ENCODE data around the gene EIF4A2. TPM values are rescaled to one million over a fixed set of nuclear protein-coding genes. Genes with fewer than 3 reads are reported as not detected.

EIF4A2 gene
- total RNA-seq, 2 experiments from 2014 or later = 446 to 480 TPM

- H3K9me3 Mint-ChIP-seq = peaks cover 1% of the 10 kb centered on the region
- H3K36me3 Mint-ChIP-seq = peaks cover 2% of the 10 kb centered on the region
- DNase-seq = peak; percentile 83
- H3K4me3 Mint-ChIP-seq = peak overlapping the region; percentile 85
- peaks cover 12% of the 10 kb centered on the region for H3K4me1 Mint-ChIP-seq
- peak overlapping the region; percentile 92 for H3K27ac Mint-ChIP-seq
- H3K27me3 Mint-ChIP-seq = no peaks in the 10 kb centered on the region
Measured at GRCh38 chr3:186772701-186773417, 10.5 kb upstream of the EIF4A2 start.

DNA sequence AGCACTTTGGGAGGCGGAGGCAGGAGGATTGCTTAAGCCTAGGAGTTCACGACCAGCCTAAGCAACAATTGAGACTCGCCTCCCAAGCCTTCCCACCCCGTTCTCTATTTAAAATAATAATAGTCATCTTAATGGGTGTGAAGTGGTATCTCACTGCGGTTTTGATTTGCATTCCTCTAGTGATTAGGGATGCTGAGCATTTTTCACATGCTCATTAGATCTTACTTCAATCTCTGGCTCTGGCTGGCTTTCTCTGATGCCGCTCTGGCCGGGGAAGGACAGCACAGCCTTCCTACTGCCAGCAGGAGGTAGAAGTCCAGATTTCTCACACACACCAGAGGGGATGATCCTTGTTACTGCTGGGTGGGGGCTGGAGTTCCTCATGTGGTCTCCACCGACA is 7.4 kb upstream of the EIF4A2 start:
- Mint-ChIP-seq H3K36me3 (peaks cover 2% of the 10 kb centered on the region), H3K9me3 (peaks cover 1% of the 10 kb centered on the region), H3K4me3 (no peak overlapping the region), H3K27me3 (no peaks in the 10 kb centered on the region), H3K27ac (no peak overlapping the region), H3K4me1 (peaks cover 12% of the 10 kb centered on the region)
- no peak for DNase-seq

DNA sequence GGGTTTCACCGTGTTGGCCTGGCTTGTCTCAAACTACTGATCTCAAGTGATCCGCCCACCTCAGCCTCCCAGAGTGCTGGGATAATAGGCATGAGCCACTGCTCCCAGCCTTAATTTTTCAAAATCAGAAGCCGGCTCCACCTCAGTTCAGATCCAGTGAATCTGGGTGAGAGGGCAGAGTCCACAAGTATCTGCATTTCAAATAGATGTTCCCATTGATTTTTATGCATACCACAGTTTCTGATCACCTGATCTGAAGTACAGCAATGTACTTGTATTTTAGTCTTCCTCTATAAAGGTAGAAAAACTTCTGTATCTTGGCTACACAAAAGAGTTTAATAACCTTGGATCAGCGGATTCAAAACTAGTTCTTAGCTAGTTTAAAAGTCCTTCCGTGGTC is 4.2 kb upstream of the EIF4A2 start:
- Mint-ChIP-seq H3K9me3 (peaks cover 2% of the 10 kb centered on the region), H3K27me3 (peaks cover 8% of the 10 kb centered on the region), H3K4me1 (peaks cover 12% of the 10 kb centered on the region), H3K27ac (no peak overlapping the region), H3K4me3 (no peak overlapping the region), H3K36me3 (peaks cover 15% of the 10 kb centered on the region)
- no peak for DNase-seq

DNA sequence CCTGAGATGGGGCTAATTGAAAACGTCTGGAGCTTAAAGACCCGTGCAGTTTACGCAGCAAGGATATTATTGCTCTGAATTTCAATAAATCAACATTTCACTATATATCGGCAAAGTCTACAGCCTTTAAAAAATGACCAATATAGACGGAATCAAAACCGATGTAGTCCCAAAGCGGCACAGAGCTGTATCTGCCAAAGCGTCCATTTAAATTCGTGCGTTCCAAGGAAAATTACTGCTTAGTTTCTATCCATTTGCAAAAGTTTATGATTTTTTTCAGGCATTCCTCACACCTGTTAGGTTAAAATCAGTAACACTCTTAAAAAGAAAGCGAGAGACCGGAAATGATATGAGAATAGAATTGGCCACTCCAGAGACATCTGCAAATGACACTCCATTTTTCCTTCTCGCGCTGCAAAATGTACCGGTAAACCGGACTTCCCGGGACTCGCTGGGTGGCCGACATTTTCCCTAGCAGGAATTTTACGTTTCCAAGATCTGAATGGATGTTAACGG is 777 bp upstream of the EIF4A2 start:
- Mint-ChIP-seq H3K36me3 (peaks cover 49% of the 10 kb centered on the region), H3K4me3 (peak overlapping the region; percentile 100), H3K9me3 (peaks cover 2% of the 10 kb centered on the region), H3K4me1 (peaks cover 38% of the 10 kb centered on the region), H3K27ac (peak overlapping the region; percentile 100), H3K27me3 (peaks cover 23% of the 10 kb centered on the region)
- DNase-seq = no peak

- Mint-ChIP-seq H3K4me3 (peak overlapping the region; percentile 100), H3K4me1 (peaks cover 51% of the 10 kb centered on the region), H3K36me3 (peaks cover 62% of the 10 kb centered on the region), H3K9me3 (peaks cover 2% of the 10 kb centered on the region), H3K27me3 (peaks cover 31% of the 10 kb centered on the region), H3K27ac (peak overlapping the region; percentile 100)
- DNase-seq = peak; percentile 78
Measured at GRCh38 chr3:186783731-186784515, 546 bp downstream of the EIF4A2 start.

- peak overlapping the region; percentile 100 for H3K27ac Mint-ChIP-seq
- H3K4me1 Mint-ChIP-seq = peaks cover 55% of the 10 kb centered on the region
- peaks cover 2% of the 10 kb centered on the region for H3K9me3 Mint-ChIP-seq
- H3K4me3 Mint-ChIP-seq = peak overlapping the region; percentile 100
- peaks cover 69% of the 10 kb centered on the region for H3K36me3 Mint-ChIP-seq
- DNase-seq = no peak
- peaks cover 38% of the 10 kb centered on the region for H3K27me3 Mint-ChIP-seq
Measured at GRCh38 chr3:186784820-186785494, 1.6 kb downstream of the EIF4A2 start.

GRCh38 chr3:186785495-186786018 is 2.2 kb downstream of the EIF4A2 start:
- peak overlapping the region; percentile 100 for H3K27ac Mint-ChIP-seq
- peaks cover 2% of the 10 kb centered on the region for H3K9me3 Mint-ChIP-seq
- H3K4me1 Mint-ChIP-seq = peaks cover 55% of the 10 kb centered on the region
- peaks cover 42% of the 10 kb centered on the region for H3K27me3 Mint-ChIP-seq
- no peak for DNase-seq
- H3K36me3 Mint-ChIP-seq = peaks cover 74% of the 10 kb centered on the region
- H3K4me3 Mint-ChIP-seq = peak overlapping the region; percentile 100

- H3K36me3 Mint-ChIP-seq = peaks cover 77% of the 10 kb centered on the region
- peaks cover 56% of the 10 kb centered on the region for H3K4me1 Mint-ChIP-seq
- H3K4me3 Mint-ChIP-seq = peak overlapping the region; percentile 100
- H3K27me3 Mint-ChIP-seq = peaks cover 45% of the 10 kb centered on the region
- H3K27ac Mint-ChIP-seq = peak overlapping the region; percentile 100
- peaks cover 2% of the 10 kb centered on the region for H3K9me3 Mint-ChIP-seq
- DNase-seq = no peak
Measured at GRCh38 chr3:186786922-186787321, 3.5 kb downstream of the EIF4A2 start.

DNA sequence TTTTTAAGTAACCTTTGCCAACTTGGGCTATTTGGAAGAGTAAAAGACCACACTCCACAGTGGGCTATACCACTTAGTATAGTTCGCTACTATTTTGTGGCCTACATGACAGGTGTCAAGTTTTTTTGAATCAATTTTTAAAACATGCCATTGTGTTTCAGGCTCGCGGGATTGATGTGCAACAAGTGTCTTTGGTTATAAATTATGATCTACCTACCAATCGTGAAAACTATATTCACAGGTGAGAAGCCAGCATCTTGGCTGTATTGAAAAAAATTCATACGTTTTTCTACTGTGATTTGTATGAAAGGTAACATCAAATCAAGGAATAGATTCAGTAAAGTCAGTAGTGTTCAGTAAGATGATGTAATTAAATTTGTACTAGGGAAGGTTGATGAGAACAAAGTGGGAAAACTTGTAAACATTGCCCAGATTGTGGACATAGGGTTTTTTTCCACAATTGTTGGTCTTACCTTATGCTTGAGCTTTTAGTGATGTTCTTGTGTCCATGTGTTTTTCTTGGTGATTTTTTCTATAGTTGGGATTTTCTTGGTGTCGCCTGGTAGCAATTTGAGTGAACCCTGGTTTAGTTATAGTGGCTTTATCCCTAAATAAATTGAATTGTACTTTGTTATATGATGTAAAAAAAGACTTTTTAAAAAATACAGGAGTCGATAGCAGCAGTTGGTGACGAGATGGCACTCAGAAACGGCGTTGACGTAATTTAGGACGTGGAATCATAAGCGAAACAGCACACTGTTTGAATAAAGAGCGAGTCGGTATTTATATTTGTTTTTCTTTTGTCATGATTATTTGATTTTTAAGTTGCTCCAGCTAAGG is 4.5 kb downstream of the EIF4A2 start:
- peaks cover 45% of the 10 kb centered on the region for H3K27me3 Mint-ChIP-seq
- DNase-seq = no peak
- H3K4me1 Mint-ChIP-seq = peaks cover 50% of the 10 kb centered on the region
- H3K27ac Mint-ChIP-seq = peak overlapping the region; percentile 100
- H3K4me3 Mint-ChIP-seq = peak overlapping the region; percentile 100
- peaks cover 74% of the 10 kb centered on the region for H3K36me3 Mint-ChIP-seq
- H3K9me3 Mint-ChIP-seq = peaks cover 2% of the 10 kb centered on the region

- Mint-ChIP-seq H3K27ac (peak overlapping the region; percentile 100), H3K9me3 (no peaks in the 10 kb centered on the region), H3K27me3 (peaks cover 39% of the 10 kb centered on the region), H3K4me1 (peaks cover 46% of the 10 kb centered on the region), H3K36me3 (peaks cover 69% of the 10 kb centered on the region), H3K4me3 (peak overlapping the region; percentile 100)
- DNase-seq = no peak
Measured at GRCh38 chr3:186788482-186789370, 5.3 kb downstream of the EIF4A2 start.

DNA sequence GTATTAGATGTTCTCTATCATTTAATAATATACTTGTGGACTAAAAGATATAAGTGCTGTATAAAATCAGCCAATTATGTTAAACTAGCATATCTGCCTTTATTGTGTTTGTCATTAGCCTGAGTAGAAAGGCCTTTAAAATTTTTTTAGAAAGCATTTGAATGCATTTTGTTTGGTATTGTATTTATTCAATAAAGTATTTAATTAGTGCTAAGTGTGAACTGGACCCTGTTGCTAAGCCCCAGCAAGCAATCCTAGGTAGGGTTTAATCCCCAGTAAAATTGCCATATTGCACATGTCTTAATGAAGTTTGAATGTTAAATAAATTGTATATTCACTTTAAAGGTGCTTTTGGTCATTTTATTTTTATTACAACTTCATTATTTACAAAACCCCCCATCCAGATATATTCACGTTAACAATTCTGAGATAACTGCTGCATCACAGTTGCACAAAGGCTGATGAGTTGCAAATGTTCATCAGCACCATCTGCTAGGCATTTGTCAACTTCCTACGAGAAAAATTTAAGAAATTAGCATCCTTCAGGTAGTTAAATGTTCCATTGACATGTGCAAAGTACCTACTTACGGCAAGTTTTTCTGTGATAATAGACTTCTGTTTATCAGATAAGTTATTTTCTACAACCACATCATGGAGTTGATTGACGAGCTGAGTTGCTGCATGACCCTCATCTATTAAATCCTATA is 6.3 kb downstream of the EIF4A2 start:
- H3K36me3 Mint-ChIP-seq = peaks cover 67% of the 10 kb centered on the region
- H3K9me3 Mint-ChIP-seq = no peaks in the 10 kb centered on the region
- peak overlapping the region; percentile 49 for H3K4me3 Mint-ChIP-seq
- DNase-seq = no peak
- H3K27me3 Mint-ChIP-seq = peaks cover 32% of the 10 kb centered on the region
- peaks cover 43% of the 10 kb centered on the region for H3K4me1 Mint-ChIP-seq
- peak overlapping the region; percentile 100 for H3K27ac Mint-ChIP-seq

DNA sequence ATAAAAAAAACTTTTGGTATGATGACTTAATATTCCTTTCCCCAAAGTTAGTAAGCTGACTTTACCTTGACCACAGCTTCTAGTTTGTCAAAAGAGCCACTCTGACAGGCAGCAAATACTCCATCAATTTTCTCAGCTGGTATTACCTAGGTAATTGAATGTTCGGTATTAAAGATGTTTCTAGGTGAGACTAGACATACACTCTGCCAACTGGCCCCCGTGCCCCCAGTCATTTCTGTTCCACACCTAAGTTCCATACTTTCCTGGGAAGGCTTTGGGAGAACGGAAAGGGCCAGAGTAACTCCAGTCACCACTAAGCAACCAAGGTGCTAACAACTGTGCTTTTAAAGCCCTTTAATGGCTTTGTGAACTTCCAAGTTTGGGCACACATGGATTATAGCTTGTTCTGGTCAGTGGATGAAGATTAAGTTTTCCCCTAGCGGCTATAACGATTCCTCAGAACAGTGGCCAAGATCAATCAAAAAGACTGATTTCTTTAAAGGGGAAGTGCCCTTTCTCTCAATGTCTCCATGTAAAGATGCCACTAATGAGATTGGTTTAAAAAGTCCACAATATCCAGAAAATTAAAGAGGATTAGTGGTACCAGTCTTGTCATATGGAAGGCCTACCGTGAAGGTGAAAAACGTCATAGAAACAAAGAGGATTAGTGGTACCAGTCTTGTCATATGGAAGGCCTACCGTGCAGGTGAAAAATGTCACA is 7.0 kb downstream of the EIF4A2 start:
- no peaks in the 10 kb centered on the region for H3K9me3 Mint-ChIP-seq
- peak overlapping the region; percentile 30 for H3K4me3 Mint-ChIP-seq
- H3K4me1 Mint-ChIP-seq = peaks cover 39% of the 10 kb centered on the region
- H3K36me3 Mint-ChIP-seq = peaks cover 60% of the 10 kb centered on the region
- peaks cover 31% of the 10 kb centered on the region for H3K27me3 Mint-ChIP-seq
- H3K27ac Mint-ChIP-seq = peak overlapping the region; percentile 100
- DNase-seq = no peak

Data from activated naive CD8-positive, alpha-beta T cell treated with anti-CD3 and anti-CD28 coated beads for 36 hours (primary cell).